ENCODE data around the gene EEIG1.

The EEIG1 gene

DNA sequence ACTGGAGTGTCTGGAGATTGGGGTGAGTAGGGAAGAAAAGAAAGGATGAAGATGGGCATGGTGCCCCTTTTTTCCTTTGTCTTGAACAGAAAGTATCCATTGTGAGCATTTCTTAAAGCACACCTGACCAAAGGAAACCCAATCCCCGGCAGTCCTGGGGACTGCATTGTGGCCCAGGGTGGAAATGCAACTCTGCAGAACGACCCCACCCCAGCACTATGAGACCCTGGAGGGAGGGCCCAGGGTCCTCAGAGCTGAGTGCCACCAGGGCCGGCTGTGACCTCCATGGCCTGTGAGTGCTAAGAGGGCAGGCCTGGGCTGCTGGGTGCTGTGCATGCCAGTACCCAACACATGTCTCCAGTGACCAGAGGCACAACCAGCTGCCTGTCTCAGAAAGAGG is 18.5 kb downstream of the EEIG1 start:
- H3K36me3 ChIP-seq (ENCODE audit: insufficient read depth): no peaks in the 10 kb centered on the region
- no peak for TF ChIP-seq CTCF (conservative IDR thresholded peaks at IDR 0.05; ENCODE audit: low read depth, low read length)
- no peak overlapping the region for H3K4me2 ChIP-seq
- no peaks in the 10 kb centered on the region for H3K27me3 ChIP-seq (ENCODE audit: insufficient read depth, low read depth)
- H3K79me2 ChIP-seq (ENCODE audit: insufficient read depth, low read depth): peaks cover 17% of the 10 kb centered on the region; the same call in 1 of the 2 replicates
- no peaks in the 10 kb centered on the region for H4K20me1 ChIP-seq (ENCODE audit: insufficient read depth)
- no peak overlapping the region for H3K27ac ChIP-seq
- no peak overlapping the region for H3K4me3 ChIP-seq (IDR thresholded peaks at IDR 0.05; ENCODE audit: insufficient read depth, low read depth, low read length)
- no peak overlapping the region for H2AFZ ChIP-seq (ENCODE audit: low read depth)
- H3K9ac ChIP-seq: no peak overlapping the region
- peaks cover 17% of the 10 kb centered on the region for H3K4me1 ChIP-seq (ENCODE audit: low read depth, poor library complexity, severe bottlenecking)

- Histone ChIP-seq H3K9ac (no peak overlapping the region), H3K27me3 (ENCODE audit: insufficient read depth, low read depth) (no peaks in the 10 kb centered on the region), H3K79me2 (ENCODE audit: insufficient read depth, low read depth) (peaks cover 11% of the 10 kb centered on the region; the same call in 1 of the 2 replicates), H3K27ac (no peak overlapping the region), H3K4me3 (IDR thresholded peaks at IDR 0.05; ENCODE audit: insufficient read depth, low read depth, low read length) (no peak overlapping the region), H4K20me1 (ENCODE audit: insufficient read depth) (no peaks in the 10 kb centered on the region), H2AFZ (ENCODE audit: low read depth) (no peak overlapping the region), H3K36me3 (ENCODE audit: insufficient read depth) (no peaks in the 10 kb centered on the region), H3K4me2 (no peak overlapping the region), H3K4me1 (ENCODE audit: low read depth, poor library complexity, severe bottlenecking) (peaks cover 18% of the 10 kb centered on the region)
- TF ChIP-seq CTCF (conservative IDR thresholded peaks at IDR 0.05; ENCODE audit: low read depth, low read length): no peak
These were observed 19.1 kb downstream of the EEIG1 start for GRCh38 chr9:127961613-127962155.

- TF ChIP-seq CTCF (conservative IDR thresholded peaks at IDR 0.05; ENCODE audit: low read depth, low read length): no peak
- Histone ChIP-seq H2AFZ (ENCODE audit: low read depth) (no peak overlapping the region), H3K36me3 (ENCODE audit: insufficient read depth) (no peaks in the 10 kb centered on the region), H3K4me2 (no peak overlapping the region), H4K20me1 (ENCODE audit: insufficient read depth) (no peaks in the 10 kb centered on the region), H3K4me3 (IDR thresholded peaks at IDR 0.05; ENCODE audit: insufficient read depth, low read depth, low read length) (no peak overlapping the region), H3K9ac (no peak overlapping the region), H3K27ac (no peak overlapping the region), H3K79me2 (ENCODE audit: insufficient read depth, low read depth) (peaks cover 8% of the 10 kb centered on the region; the same call in 1 of the 2 replicates), H3K4me1 (ENCODE audit: low read depth, poor library complexity, severe bottlenecking) (peaks cover 19% of the 10 kb centered on the region), H3K27me3 (ENCODE audit: insufficient read depth, low read depth) (no peaks in the 10 kb centered on the region)
These were observed 19.7 kb downstream of the EEIG1 start for GRCh38 chr9:127961155-127961490.

- H3K79me2 ChIP-seq (ENCODE audit: insufficient read depth, low read depth): peaks cover 8% of the 10 kb centered on the region; the same call in 1 of the 2 replicates
- no peak overlapping the region for H2AFZ ChIP-seq (ENCODE audit: low read depth)
- H3K27ac ChIP-seq: no peak overlapping the region
- peaks cover 24% of the 10 kb centered on the region for H3K4me1 ChIP-seq (ENCODE audit: low read depth, poor library complexity, severe bottlenecking)
- no peak overlapping the region for H3K4me3 ChIP-seq (IDR thresholded peaks at IDR 0.05; ENCODE audit: insufficient read depth, low read depth, low read length)
- no peaks in the 10 kb centered on the region for H3K36me3 ChIP-seq (ENCODE audit: insufficient read depth)
- no peak for TF ChIP-seq CTCF (conservative IDR thresholded peaks at IDR 0.05; ENCODE audit: low read depth, low read length)
- H3K27me3 ChIP-seq (ENCODE audit: insufficient read depth, low read depth): no peaks in the 10 kb centered on the region
- H4K20me1 ChIP-seq (ENCODE audit: insufficient read depth): no peaks in the 10 kb centered on the region
- no peak overlapping the region for H3K9ac ChIP-seq
- H3K4me2 ChIP-seq: no peak overlapping the region
These were observed 20.2 kb downstream of the EEIG1 start for GRCh38 chr9:127960410-127961154.
